ENCODE measurements around the gene KIF16B. TPM values are rescaled to one million over a fixed set of nuclear protein-coding genes. Genes with fewer than 3 reads are reported as not detected.
A peak's percentile ranks its signal among the peaks of the same experiment; 100 is the strongest.

Gene KIF16B
- total and polyA plus RNA-seq, 2 of the 13 experiments (the other 11 are each of a cell fraction or from before 2014, with no cell fraction given), result 6.9 to 18.0 TPM

DNA sequence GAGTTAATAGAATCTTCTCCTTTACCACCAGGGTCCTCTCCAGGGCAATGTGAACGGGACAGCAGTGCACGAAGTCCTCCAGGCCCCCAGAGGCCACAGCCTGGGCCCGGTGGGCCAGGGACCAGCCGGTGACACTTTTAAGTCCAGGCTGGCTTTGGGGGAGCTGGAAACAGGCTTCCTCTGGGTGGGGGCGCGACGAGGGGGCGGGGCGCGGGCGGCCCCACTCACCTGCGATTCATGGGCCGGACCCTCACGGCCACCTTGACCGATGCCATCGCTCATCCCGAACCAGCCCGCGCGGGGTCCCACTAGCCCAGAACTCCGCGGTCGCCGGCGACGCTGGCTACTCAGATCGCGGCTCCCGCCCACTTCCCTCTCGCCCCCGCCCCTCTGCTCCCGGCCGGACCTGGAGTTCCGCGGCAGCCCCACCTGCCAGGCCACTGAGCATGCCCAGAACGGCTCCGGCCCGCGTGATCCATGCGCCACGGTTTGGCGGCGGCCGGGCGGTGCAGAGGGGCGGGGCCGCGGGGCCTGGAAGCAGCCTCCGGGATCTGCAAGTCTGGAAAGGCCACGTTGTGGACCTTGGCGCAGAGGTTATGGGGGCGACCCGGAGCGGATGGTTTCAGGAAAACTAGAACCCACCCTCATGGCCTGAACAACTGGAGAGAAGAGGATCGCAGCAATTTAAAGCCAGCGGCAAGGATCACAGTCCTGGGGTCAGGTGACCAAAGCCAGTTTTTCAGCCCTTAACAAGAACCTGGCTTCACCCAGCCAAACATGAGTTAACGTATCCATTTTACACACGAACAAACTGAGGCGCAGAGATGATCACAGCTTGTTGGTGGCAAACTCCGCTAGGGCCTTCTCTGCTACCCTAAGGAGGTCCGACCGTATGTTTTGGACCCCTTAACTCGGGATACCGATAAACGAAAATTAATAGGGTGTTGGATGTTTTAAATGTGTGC lies at the start of gene KIF16B (continued):
- TF ChIP-seq CBX5 (CRISPR knock-in tag; IDR thresholded peaks at IDR 0.05; ENCODE audit: borderline replicate concordance), result peak; percentile 97
- peak; percentile 99 for TF ChIP-seq HDAC1 (CRISPR knock-in tag; IDR thresholded peaks at IDR 0.05)
- TF ChIP-seq, protein P1, sequence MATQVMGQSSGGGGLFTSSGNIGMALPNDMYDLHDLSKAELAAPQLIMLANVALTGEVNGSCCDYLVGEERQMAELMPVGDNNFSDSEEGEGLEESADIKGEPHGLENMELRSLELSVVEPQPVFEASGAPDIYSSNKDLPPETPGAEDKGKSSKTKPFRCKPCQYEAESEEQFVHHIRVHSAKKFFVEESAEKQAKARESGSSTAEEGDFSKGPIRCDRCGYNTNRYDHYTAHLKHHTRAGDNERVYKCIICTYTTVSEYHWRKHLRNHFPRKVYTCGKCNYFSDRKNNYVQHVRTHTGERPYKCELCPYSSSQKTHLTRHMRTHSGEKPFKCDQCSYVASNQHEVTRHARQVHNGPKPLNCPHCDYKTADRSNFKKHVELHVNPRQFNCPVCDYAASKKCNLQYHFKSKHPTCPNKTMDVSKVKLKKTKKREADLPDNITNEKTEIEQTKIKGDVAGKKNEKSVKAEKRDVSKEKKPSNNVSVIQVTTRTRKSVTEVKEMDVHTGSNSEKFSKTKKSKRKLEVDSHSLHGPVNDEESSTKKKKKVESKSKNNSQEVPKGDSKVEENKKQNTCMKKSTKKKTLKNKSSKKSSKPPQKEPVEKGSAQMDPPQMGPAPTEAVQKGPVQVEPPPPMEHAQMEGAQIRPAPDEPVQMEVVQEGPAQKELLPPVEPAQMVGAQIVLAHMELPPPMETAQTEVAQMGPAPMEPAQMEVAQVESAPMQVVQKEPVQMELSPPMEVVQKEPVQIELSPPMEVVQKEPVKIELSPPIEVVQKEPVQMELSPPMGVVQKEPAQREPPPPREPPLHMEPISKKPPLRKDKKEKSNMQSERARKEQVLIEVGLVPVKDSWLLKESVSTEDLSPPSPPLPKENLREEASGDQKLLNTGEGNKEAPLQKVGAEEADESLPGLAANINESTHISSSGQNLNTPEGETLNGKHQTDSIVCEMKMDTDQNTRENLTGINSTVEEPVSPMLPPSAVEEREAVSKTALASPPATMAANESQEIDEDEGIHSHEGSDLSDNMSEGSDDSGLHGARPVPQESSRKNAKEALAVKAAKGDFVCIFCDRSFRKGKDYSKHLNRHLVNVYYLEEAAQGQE (IDR thresholded peaks at IDR 0.05; ENCODE audit: borderline replicate concordance in 1 of 2, low read depth in 1 of 2, low read length in 2 of 2), result peak in 1 of 2 experiments; percentile 36; a peak in 2 of 4 replicates
- TF ChIP-seq, protein P2, sequence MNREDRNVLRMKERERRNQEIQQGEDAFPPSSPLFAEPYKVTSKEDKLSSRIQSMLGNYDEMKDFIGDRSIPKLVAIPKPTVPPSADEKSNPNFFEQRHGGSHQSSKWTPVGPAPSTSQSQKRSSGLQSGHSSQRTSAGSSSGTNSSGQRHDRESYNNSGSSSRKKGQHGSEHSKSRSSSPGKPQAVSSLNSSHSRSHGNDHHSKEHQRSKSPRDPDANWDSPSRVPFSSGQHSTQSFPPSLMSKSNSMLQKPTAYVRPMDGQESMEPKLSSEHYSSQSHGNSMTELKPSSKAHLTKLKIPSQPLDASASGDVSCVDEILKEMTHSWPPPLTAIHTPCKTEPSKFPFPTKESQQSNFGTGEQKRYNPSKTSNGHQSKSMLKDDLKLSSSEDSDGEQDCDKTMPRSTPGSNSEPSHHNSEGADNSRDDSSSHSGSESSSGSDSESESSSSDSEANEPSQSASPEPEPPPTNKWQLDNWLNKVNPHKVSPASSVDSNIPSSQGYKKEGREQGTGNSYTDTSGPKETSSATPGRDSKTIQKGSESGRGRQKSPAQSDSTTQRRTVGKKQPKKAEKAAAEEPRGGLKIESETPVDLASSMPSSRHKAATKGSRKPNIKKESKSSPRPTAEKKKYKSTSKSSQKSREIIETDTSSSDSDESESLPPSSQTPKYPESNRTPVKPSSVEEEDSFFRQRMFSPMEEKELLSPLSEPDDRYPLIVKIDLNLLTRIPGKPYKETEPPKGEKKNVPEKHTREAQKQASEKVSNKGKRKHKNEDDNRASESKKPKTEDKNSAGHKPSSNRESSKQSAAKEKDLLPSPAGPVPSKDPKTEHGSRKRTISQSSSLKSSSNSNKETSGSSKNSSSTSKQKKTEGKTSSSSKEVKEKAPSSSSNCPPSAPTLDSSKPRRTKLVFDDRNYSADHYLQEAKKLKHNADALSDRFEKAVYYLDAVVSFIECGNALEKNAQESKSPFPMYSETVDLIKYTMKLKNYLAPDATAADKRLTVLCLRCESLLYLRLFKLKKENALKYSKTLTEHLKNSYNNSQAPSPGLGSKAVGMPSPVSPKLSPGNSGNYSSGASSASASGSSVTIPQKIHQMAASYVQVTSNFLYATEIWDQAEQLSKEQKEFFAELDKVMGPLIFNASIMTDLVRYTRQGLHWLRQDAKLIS (CRISPR knock-in tag; IDR thresholded peaks at IDR 0.05), result no peak
- TF ChIP-seq AGO1 (IDR thresholded peaks at IDR 0.05; ENCODE audit: low read depth, low read length, poor library complexity, severe bottlenecking), result peak; percentile 89
- TF ChIP-seq ZNF724P (CRISPR knock-in tag; IDR thresholded peaks at IDR 0.05; ENCODE audit: borderline replicate concordance), result peak; percentile 93; the same call in 1 of the 2 replicates
- TF ChIP-seq, protein P3, sequence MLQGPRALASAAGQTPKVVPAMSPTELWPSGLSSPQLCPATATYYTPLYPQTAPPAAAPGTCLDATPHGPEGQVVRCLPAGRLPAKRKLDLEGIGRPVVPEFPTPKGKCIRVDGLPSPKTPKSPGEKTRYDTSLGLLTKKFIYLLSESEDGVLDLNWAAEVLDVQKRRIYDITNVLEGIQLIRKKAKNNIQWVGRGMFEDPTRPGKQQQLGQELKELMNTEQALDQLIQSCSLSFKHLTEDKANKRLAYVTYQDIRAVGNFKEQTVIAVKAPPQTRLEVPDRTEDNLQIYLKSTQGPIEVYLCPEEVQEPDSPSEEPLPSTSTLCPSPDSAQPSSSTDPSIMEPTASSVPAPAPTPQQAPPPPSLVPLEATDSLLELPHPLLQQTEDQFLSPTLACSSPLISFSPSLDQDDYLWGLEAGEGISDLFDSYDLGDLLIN (CRISPR knock-in tag; IDR thresholded peaks at IDR 0.05; ENCODE audit: borderline replicate concordance), result no peak
- TF ChIP-seq HNRNPL (IDR thresholded peaks at IDR 0.05; ENCODE audit: low read depth, low read length), result 0 out of 2 replicates have a peak, but pooled peaks have one; percentile 30
- peak; percentile 94; the same call in 1 of the 2 replicates for TF ChIP-seq PCBP1 (IDR thresholded peaks at IDR 0.05; ENCODE audit: borderline replicate concordance, low read depth, low read length)
- TF ChIP-seq PITX1 (CRISPR knock-in tag; IDR thresholded peaks at IDR 0.05), result peak; percentile 82
- peak; percentile 68; the same call in 1 of the 2 replicates for TF ChIP-seq ZNF441 (CRISPR knock-in tag; IDR thresholded peaks at IDR 0.05; ENCODE audit: borderline replicate concordance)
- TF ChIP-seq MAF1 (CRISPR knock-in tag; IDR thresholded peaks at IDR 0.05; ENCODE audit: borderline replicate concordance), result peak; percentile 96; the same call in 1 of the 2 replicates
- TF ChIP-seq ZNF780A (CRISPR knock-in tag; IDR thresholded peaks at IDR 0.05), result no peak
- peak; percentile 83; the same call in 1 of the 2 replicates for TF ChIP-seq NFATC3 (CRISPR knock-in tag; IDR thresholded peaks at IDR 0.05)
- TF ChIP-seq HMG20A (CRISPR knock-in tag; IDR thresholded peaks at IDR 0.05; ENCODE audit: borderline replicate concordance), result peak; percentile 52; the same call in 1 of the 2 replicates
